ENCODE results near the gene SMYD3.

The SMYD3 gene

DNA sequence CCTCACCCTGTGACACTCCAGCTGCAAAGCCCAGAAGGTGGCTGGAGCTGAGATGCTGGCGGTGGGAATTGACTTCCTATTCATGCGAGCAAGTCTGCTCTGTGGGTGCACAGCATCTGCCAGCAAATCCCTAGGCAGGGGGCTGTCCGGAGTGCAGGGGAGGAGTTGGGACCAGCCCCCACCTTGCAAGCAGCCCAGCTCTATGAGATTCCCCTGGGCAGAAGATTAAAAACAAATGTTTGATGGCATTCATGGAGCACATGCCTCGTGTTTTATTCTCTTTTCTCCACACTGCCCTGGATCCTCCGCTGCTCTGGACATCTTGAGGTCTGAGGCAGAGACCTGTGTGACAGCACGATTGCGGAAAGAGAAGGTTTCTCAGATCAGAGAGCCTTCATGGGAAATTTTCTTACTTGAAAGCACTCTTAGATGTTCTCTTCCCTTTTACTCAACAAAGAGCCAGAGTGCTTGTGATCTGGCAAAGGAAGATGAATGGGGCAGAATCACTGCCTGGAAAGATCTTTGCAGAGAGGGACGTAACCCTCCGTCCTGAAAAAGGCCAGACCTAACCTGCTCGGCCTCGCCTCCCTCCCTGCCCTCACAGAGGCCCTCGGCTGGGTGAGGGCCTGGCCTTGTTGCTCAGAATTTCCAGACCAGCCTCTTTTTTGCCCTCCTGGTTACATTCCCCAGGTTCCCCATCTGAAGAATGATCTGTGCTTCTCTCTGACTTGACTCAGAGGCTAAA lies 755.2 kb downstream of the SMYD3 start:
- TF ChIP-seq FOXP2 (optimal IDR thresholded peaks at IDR 0.05; ENCODE audit: borderline replicate concordance, extremely low read depth, extremely low read length, insufficient read depth) (no peak), POLR2AphosphoS5 (IDR thresholded peaks at IDR 0.05; ENCODE audit: low read depth, low read length) (no peak), TAF1 (IDR thresholded peaks at IDR 0.05; ENCODE audit: borderline replicate concordance, insufficient read depth, low read length) (no peak), SIN3A (IDR thresholded peaks at IDR 0.05; ENCODE audit: borderline replicate concordance, insufficient read depth, low read length) (no peak)
- TF ChIP-seq, protein P1, sequence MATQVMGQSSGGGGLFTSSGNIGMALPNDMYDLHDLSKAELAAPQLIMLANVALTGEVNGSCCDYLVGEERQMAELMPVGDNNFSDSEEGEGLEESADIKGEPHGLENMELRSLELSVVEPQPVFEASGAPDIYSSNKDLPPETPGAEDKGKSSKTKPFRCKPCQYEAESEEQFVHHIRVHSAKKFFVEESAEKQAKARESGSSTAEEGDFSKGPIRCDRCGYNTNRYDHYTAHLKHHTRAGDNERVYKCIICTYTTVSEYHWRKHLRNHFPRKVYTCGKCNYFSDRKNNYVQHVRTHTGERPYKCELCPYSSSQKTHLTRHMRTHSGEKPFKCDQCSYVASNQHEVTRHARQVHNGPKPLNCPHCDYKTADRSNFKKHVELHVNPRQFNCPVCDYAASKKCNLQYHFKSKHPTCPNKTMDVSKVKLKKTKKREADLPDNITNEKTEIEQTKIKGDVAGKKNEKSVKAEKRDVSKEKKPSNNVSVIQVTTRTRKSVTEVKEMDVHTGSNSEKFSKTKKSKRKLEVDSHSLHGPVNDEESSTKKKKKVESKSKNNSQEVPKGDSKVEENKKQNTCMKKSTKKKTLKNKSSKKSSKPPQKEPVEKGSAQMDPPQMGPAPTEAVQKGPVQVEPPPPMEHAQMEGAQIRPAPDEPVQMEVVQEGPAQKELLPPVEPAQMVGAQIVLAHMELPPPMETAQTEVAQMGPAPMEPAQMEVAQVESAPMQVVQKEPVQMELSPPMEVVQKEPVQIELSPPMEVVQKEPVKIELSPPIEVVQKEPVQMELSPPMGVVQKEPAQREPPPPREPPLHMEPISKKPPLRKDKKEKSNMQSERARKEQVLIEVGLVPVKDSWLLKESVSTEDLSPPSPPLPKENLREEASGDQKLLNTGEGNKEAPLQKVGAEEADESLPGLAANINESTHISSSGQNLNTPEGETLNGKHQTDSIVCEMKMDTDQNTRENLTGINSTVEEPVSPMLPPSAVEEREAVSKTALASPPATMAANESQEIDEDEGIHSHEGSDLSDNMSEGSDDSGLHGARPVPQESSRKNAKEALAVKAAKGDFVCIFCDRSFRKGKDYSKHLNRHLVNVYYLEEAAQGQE (IDR thresholded peaks at IDR 0.05; ENCODE audit: insufficient read depth in 1 of 2, low read depth in 2 of 2, low read length in 2 of 2): no peak

DNA sequence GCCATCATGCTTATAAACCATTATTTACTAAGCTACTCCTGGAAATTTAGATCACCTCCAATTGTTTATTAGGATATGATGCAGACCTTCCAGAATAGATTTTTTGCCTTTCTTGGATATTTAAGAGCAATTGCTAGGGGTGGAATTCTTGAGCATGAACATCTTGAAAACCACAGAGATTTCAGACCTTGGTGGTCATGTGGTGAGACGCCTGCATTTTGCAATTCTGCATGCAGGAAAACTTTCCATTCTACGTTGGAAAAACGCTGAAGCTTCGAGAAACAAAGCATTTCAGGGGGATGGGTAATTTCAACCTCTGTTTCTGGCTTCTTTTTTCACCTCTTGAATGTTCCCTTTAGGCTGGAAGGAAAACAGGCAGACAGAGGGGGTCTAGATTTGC lies 756.0 kb downstream of the SMYD3 start:
- TF ChIP-seq POLR2AphosphoS5 (IDR thresholded peaks at IDR 0.05; ENCODE audit: low read depth, low read length): no peak
- TF ChIP-seq, protein P1 (IDR thresholded peaks at IDR 0.05; ENCODE audit: insufficient read depth in 1 of 2, low read depth in 2 of 2, low read length in 2 of 2): no peak
- no peak for TF ChIP-seq FOXP2 (optimal IDR thresholded peaks at IDR 0.05; ENCODE audit: borderline replicate concordance, extremely low read depth, extremely low read length, insufficient read depth)
- TF ChIP-seq SIN3A (IDR thresholded peaks at IDR 0.05; ENCODE audit: borderline replicate concordance, insufficient read depth, low read length): no peak
- no peak for TF ChIP-seq TAF1 (IDR thresholded peaks at IDR 0.05; ENCODE audit: borderline replicate concordance, insufficient read depth, low read length)

DNA sequence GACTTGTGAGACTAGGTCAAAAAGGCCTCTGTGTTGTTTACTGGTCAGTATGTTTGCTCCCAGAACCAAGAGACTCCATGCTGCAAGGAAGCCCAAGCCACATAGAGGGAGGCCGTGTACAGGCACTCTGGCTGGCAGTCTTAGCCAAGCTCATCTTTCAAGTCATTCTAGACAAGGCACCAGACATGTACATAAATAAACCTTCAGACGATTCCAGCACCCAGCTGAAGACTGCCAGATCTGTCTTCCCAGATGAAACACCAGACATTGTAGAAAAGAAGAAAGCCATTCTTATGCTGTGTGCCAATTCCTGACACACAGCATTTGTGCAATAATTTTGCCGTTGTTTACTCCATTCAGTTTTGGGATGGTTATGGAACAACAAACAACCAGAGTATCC lies 756.8 kb downstream of the SMYD3 start:
- TF ChIP-seq, protein P1 (IDR thresholded peaks at IDR 0.05; ENCODE audit: insufficient read depth in 1 of 2, low read depth in 2 of 2, low read length in 2 of 2): no peak
- TF ChIP-seq FOXP2 (optimal IDR thresholded peaks at IDR 0.05; ENCODE audit: borderline replicate concordance, extremely low read depth, extremely low read length, insufficient read depth): no peak
- TF ChIP-seq SIN3A (IDR thresholded peaks at IDR 0.05; ENCODE audit: borderline replicate concordance, insufficient read depth, low read length): no peak
- no peak for TF ChIP-seq POLR2AphosphoS5 (IDR thresholded peaks at IDR 0.05; ENCODE audit: low read depth, low read length)
- TF ChIP-seq TAF1 (IDR thresholded peaks at IDR 0.05; ENCODE audit: borderline replicate concordance, insufficient read depth, low read length): no peak

DNA sequence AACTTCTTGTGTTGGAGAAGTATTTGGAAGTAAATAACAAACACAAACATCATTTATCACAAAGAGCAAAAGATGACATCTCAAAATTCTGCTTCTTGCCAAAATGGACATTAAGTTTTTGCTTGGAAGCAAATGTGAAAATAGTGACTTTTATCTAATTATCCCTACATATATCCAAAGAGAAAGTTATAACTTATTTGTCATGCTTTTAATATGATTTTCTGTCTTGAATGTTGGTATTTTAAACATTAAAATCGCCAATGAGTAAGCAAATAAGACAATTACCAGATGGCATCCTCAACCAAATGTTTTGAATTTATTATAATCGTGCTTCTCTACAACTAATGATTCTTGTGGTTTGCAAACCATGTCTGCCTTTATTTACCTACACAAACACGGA lies 758.0 kb downstream of the SMYD3 start:
- TF ChIP-seq FOXP2 (optimal IDR thresholded peaks at IDR 0.05; ENCODE audit: borderline replicate concordance, extremely low read depth, extremely low read length, insufficient read depth): no peak

DNA sequence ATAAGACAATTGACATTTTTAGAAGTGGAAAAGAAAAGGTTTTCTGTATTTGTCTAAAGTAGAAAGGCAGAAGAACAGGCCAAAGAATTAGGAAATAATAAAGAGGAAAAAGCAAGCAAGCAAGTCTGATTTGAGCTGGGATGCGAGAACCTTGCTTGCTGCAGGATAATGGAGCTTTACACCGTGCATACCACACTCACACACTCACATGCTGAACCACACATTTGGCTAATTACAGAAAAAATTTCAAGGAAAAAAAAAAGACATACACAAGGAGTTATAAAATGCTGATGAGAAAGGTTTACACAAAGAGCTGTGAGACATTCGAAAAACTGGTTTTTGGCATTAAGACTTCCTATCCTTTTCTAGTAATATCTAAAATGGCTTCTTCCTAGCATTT lies 758.4 kb downstream of the SMYD3 start:
- TF ChIP-seq SIN3A (IDR thresholded peaks at IDR 0.05; ENCODE audit: borderline replicate concordance, insufficient read depth, low read length): no peak
- TF ChIP-seq, protein P1 (IDR thresholded peaks at IDR 0.05; ENCODE audit: insufficient read depth in 1 of 2, low read depth in 2 of 2, low read length in 2 of 2): no peak
- TF ChIP-seq TAF1 (IDR thresholded peaks at IDR 0.05; ENCODE audit: borderline replicate concordance, insufficient read depth, low read length): no peak
